ENCODE data around the gene RAPGEF6.

Gene RAPGEF6

DNA sequence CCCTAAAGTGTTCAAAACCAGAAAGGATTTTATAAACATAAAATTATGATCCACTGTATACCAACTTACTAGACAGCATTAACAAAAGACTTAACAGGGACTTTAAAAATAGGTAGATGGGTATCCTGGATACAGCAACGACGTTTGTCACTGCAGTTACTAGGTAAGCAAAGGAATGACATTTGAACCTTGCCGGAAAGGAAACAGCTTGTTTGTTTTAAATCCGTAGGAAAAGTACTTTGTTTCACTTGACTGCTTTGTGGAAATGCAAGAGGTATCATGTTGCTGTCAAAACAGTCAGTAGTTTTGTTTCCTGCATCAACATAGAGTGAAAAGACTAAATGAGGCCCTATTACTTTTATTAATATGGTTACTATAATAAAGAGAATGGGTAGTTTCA, 248.2 kb downstream of the RAPGEF6 start:
- Histone ChIP-seq H3K36me3 (ENCODE audit: control insufficient read depth, low read length) (peaks cover 51% of the 10 kb centered on the region), H3K27ac (ENCODE audit: low read depth, low read length) (no peak overlapping the region), H3K9me2 (replicated peaks; ENCODE audit: control insufficient read depth, low read length) (no peaks in the 10 kb centered on the region), H3K9me3 (ENCODE audit: control insufficient read depth, insufficient read depth, low read length) (no peaks in the 10 kb centered on the region), H4K20me1 (ENCODE audit: control insufficient read depth, insufficient read depth, low read depth, low read length) (no peaks in the 10 kb centered on the region), H3K4me1 (ENCODE audit: control insufficient read depth, low read length) (peaks cover 25% of the 10 kb centered on the region), H3K4me2 (ENCODE audit: low read length) (no peak overlapping the region), H3K4me3 (ENCODE audit: low read length) (no peak overlapping the region), H3K79me2 (ENCODE audit: control insufficient read depth, low read length) (peaks cover 16% of the 10 kb centered on the region), H3K27me3 (ENCODE audit: control insufficient read depth, low read length) (no peaks in the 10 kb centered on the region), H3F3A (ENCODE audit: control insufficient read depth, insufficient read depth) (peaks cover 3% of the 10 kb centered on the region; the same call in 1 of the 2 replicates)
- TF ChIP-seq EZH2phosphoT487 (IDR thresholded peaks at IDR 0.05; ENCODE audit: borderline replicate concordance, low read length), result no peak
- TF ChIP-seq, protein P1, sequence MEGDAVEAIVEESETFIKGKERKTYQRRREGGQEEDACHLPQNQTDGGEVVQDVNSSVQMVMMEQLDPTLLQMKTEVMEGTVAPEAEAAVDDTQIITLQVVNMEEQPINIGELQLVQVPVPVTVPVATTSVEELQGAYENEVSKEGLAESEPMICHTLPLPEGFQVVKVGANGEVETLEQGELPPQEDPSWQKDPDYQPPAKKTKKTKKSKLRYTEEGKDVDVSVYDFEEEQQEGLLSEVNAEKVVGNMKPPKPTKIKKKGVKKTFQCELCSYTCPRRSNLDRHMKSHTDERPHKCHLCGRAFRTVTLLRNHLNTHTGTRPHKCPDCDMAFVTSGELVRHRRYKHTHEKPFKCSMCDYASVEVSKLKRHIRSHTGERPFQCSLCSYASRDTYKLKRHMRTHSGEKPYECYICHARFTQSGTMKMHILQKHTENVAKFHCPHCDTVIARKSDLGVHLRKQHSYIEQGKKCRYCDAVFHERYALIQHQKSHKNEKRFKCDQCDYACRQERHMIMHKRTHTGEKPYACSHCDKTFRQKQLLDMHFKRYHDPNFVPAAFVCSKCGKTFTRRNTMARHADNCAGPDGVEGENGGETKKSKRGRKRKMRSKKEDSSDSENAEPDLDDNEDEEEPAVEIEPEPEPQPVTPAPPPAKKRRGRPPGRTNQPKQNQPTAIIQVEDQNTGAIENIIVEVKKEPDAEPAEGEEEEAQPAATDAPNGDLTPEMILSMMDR (IDR thresholded peaks at IDR 0.05; ENCODE audit: low read depth, low read length, poor library complexity, severe bottlenecking), result no peak

DNA sequence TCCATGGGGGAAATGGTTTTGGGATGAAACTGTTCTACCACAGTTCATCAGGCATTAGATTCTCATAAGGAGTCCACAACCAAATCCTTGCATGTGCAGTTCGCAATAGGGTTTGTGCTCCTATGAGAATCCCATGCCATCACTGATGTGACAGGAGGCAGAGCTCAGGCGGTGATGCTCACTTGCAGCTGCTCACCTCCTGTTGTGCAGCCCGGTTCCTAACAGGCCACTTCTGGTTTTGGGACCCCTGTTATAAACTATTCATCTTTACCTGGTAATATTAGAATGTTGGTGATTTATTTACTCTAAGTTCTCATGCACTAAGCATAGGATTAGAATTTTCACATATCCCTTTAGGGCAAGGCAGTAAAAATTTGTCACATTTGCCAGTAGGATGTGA, 248.9 kb downstream of the RAPGEF6 start:
- Histone ChIP-seq H3K27ac (ENCODE audit: low read depth, low read length) (no peak overlapping the region), H3K27me3 (ENCODE audit: control insufficient read depth, low read length) (no peaks in the 10 kb centered on the region), H3K79me2 (ENCODE audit: control insufficient read depth, low read length) (peaks cover 19% of the 10 kb centered on the region), H3K4me3 (ENCODE audit: low read length) (no peak overlapping the region), H3K36me3 (ENCODE audit: control insufficient read depth, low read length) (peaks cover 46% of the 10 kb centered on the region), H3K9me3 (ENCODE audit: control insufficient read depth, insufficient read depth, low read length) (no peaks in the 10 kb centered on the region), H3F3A (ENCODE audit: control insufficient read depth, insufficient read depth) (peaks cover 6% of the 10 kb centered on the region), H3K9me2 (replicated peaks; ENCODE audit: control insufficient read depth, low read length) (no peaks in the 10 kb centered on the region), H3K4me2 (ENCODE audit: low read length) (no peak overlapping the region), H3K4me1 (ENCODE audit: control insufficient read depth, low read length) (peaks cover 32% of the 10 kb centered on the region), H4K20me1 (ENCODE audit: control insufficient read depth, insufficient read depth, low read depth, low read length) (no peaks in the 10 kb centered on the region)
- TF ChIP-seq, protein P1 (IDR thresholded peaks at IDR 0.05; ENCODE audit: low read depth, low read length, poor library complexity, severe bottlenecking), result no peak
- TF ChIP-seq EZH2phosphoT487 (IDR thresholded peaks at IDR 0.05; ENCODE audit: borderline replicate concordance, low read length), result no peak

DNA sequence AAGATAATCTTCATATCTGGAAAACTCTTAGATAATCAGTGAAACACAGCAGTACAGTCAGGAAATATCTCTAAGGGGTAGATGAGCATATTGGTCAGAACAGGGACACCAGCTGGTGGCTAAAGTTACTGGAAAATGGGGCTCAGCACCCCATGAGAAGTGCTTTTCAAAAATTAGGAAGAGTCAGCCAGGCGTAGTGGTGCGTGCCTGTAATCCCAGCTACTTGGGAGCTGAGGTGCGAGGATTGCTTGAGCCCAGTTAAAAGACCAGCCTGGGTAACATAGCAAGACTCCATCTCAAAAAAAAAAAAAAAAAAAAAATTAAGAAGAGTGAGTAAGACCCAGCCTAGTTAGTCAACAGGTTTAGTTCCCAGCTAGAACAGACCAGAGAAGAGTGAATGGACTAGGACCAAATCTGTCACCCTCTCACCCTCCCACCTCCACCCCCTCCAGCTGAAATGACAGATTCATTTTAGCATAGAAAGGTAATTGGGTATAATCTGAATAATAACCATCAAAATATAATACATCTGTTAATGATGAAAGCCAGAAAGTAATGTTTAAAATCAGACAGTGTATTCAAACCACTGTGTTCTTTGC, 250.3 kb downstream of the RAPGEF6 start:
- H3K79me2 ChIP-seq (ENCODE audit: control insufficient read depth, low read length), result peaks cover 30% of the 10 kb centered on the region
- H3F3A ChIP-seq (ENCODE audit: control insufficient read depth, insufficient read depth), result peaks cover 8% of the 10 kb centered on the region
- peaks cover 40% of the 10 kb centered on the region for H3K36me3 ChIP-seq (ENCODE audit: control insufficient read depth, low read length)
- no peaks in the 10 kb centered on the region for H3K9me3 ChIP-seq (ENCODE audit: control insufficient read depth, insufficient read depth, low read length)
- peaks cover 46% of the 10 kb centered on the region for H3K4me1 ChIP-seq (ENCODE audit: control insufficient read depth, low read length)
- no peaks in the 10 kb centered on the region for H3K9me2 ChIP-seq (replicated peaks; ENCODE audit: control insufficient read depth, low read length)
- H3K27me3 ChIP-seq (ENCODE audit: control insufficient read depth, low read length), result no peaks in the 10 kb centered on the region
- H3K27ac ChIP-seq (ENCODE audit: low read depth, low read length), result no peak overlapping the region
- no peak overlapping the region for H3K4me3 ChIP-seq (ENCODE audit: low read length)
- no peak overlapping the region for H3K4me2 ChIP-seq (ENCODE audit: low read length)
- no peak for TF ChIP-seq EZH2phosphoT487 (IDR thresholded peaks at IDR 0.05; ENCODE audit: borderline replicate concordance, low read length)
- TF ChIP-seq, protein P1 (IDR thresholded peaks at IDR 0.05; ENCODE audit: low read depth, low read length, poor library complexity, severe bottlenecking), result no peak
- no peaks in the 10 kb centered on the region for H4K20me1 ChIP-seq (ENCODE audit: control insufficient read depth, insufficient read depth, low read depth, low read length)
